ENCODE measurements around the gene JAKMIP1.
A peak's percentile ranks its signal among the peaks of the same experiment; 100 is the strongest.

Gene JAKMIP1

DNA sequence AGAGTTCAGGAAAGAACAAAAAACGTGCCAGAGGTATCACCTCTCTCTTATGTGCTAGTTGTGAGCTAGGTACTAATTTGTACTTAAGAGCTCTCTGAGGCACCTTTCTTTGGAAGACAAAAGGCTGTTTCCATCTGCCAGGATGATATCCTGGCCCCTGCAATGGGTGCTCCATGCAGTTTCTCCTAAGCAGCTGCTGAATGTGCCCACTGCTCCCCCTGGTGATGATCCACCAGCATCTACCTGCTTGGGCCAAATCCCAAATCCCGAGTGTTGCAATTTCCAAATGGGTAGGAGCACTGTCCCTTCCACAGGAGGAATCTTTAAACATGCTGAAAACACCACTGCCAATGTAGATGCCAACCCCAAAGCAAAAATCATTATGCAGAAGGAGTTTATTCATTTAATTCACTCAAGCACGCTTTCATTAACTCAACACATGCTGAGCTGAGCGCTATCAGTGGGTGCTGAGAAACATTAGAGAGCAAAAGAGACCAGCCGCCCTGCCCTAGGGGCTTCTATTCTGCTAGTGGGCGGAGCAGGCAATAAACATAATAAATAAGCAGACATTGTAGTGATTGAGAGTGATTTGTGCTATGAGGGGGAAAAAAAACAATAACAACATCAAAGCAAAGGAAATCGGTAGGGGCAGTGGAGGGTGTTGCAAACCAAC, 112.5 kb downstream of the JAKMIP1 start:
- peak; percentile 74 for DNase-seq (ENCODE audit: low read depth, low spot score)
- Histone ChIP-seq H3K36me3 (ENCODE audit: insufficient read depth, insufficient read length, low read length) (no peaks in the 10 kb centered on the region), H3K9me3 (ENCODE audit: insufficient read depth, low read length) (no peaks in the 10 kb centered on the region), H3K9ac (ENCODE audit: insufficient read length, low read depth) (no peak overlapping the region), H3K4me3 (ENCODE audit: insufficient read length, low read depth) (no peak overlapping the region), H3K27me3 (ENCODE audit: insufficient read depth, insufficient read length) (no peaks in the 10 kb centered on the region), H3K4me1 (ENCODE audit: insufficient read depth, insufficient read length) (no peaks in the 10 kb centered on the region)
- TF ChIP-seq SUZ12 (IDR thresholded peaks at IDR 0.05; ENCODE audit: extremely low read depth, insufficient read depth, insufficient read length) (no peak), ZNF274 (IDR thresholded peaks at IDR 0.05; ENCODE audit: low read depth, low read length) (no peak), YY1 (IDR thresholded peaks at IDR 0.05; ENCODE audit: insufficient read depth, insufficient read length) (no peak)

DNA sequence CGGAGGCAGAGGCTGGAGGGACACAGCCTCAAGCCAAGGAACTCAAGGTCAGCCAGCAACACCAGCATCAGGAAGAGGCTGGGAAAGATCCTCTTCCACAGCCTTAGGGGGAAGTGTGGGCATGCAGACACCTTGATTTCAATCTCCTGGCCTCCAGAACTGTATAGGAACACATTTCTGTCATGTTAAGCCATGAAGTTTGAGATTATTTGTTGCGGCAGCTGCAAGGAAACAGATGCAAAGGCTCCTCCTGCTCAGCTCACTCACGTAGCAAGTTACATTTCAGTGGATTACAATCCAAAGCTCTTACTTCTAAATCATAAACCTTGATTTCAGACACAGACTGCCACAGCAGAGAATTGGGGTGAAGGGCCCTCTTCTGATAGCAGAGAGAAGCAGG, 113.5 kb downstream of the JAKMIP1 start:
- no peak overlapping the region for H3K4me3 ChIP-seq (ENCODE audit: insufficient read length, low read depth)
- no peak overlapping the region for H3K9ac ChIP-seq (ENCODE audit: insufficient read length, low read depth)
- TF ChIP-seq YY1 (IDR thresholded peaks at IDR 0.05; ENCODE audit: insufficient read depth, insufficient read length) (no peak), ZNF274 (IDR thresholded peaks at IDR 0.05; ENCODE audit: low read depth, low read length) (no peak), SUZ12 (IDR thresholded peaks at IDR 0.05; ENCODE audit: extremely low read depth, insufficient read depth, insufficient read length) (no peak)
- H3K36me3 ChIP-seq (ENCODE audit: insufficient read depth, insufficient read length, low read length), result no peaks in the 10 kb centered on the region
- DNase-seq (ENCODE audit: low read depth, low spot score), result no peak
- H3K27me3 ChIP-seq (ENCODE audit: insufficient read depth, insufficient read length), result no peaks in the 10 kb centered on the region
- H3K9me3 ChIP-seq (ENCODE audit: insufficient read depth, low read length), result no peaks in the 10 kb centered on the region
- no peaks in the 10 kb centered on the region for H3K4me1 ChIP-seq (ENCODE audit: insufficient read depth, insufficient read length)

DNA sequence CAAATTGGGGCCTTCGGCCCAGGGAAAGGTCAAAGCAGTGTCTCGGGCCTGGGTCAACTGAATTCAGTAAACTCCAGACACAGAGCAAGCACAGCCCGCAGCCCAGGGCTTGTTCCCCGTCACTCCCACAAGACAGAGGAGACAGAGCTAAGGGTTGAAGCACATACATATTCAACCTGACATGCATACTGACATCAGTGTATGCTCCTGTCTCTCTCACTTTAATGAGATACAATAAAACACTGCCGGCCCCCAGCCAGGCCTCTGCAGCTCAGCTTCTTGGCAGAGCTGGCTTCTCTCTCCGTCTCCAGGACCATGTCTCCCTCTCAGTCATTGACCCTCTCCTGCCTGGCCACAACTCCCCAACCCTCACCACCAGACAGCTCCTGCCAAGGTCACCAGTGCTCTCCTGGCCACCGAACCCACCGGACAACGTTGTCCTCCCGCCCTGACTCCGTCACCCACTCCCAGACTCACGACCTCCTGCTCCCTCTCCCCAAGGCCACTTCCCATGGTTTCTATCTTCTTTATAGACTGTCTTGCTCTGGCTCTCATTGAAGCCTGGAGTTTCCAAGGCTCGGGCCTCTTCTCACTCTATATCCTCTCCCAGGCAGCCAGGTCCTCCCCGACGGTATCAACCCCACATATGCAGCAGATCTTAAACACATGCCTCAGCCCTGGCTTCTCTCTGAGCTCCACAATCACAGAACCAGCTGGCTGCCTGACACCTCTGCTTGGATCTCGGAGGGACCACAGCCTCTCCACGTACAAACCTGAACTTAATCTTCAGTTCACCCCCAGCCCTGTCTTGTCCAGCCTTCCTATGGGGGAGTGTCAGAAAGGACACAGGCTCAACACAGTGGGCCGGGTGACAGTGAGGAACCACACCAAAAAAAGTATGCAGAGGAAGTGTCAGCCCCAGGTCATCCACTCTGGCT, 114.4 kb downstream of the JAKMIP1 start:
- no peaks in the 10 kb centered on the region for H3K4me1 ChIP-seq (ENCODE audit: insufficient read depth, insufficient read length)
- no peak for TF ChIP-seq YY1 (IDR thresholded peaks at IDR 0.05; ENCODE audit: insufficient read depth, insufficient read length)
- no peak for TF ChIP-seq SUZ12 (IDR thresholded peaks at IDR 0.05; ENCODE audit: extremely low read depth, insufficient read depth, insufficient read length)
- no peak for TF ChIP-seq ZNF274 (IDR thresholded peaks at IDR 0.05; ENCODE audit: low read depth, low read length)
- no peaks in the 10 kb centered on the region for H3K27me3 ChIP-seq (ENCODE audit: insufficient read depth, insufficient read length)
- DNase-seq (ENCODE audit: low read depth, low spot score), result no peak
- H3K9me3 ChIP-seq (ENCODE audit: insufficient read depth, low read length), result no peaks in the 10 kb centered on the region
- no peaks in the 10 kb centered on the region for H3K36me3 ChIP-seq (ENCODE audit: insufficient read depth, insufficient read length, low read length)
- H3K4me3 ChIP-seq (ENCODE audit: insufficient read length, low read depth), result no peak overlapping the region
- no peak overlapping the region for H3K9ac ChIP-seq (ENCODE audit: insufficient read length, low read depth)

DNA sequence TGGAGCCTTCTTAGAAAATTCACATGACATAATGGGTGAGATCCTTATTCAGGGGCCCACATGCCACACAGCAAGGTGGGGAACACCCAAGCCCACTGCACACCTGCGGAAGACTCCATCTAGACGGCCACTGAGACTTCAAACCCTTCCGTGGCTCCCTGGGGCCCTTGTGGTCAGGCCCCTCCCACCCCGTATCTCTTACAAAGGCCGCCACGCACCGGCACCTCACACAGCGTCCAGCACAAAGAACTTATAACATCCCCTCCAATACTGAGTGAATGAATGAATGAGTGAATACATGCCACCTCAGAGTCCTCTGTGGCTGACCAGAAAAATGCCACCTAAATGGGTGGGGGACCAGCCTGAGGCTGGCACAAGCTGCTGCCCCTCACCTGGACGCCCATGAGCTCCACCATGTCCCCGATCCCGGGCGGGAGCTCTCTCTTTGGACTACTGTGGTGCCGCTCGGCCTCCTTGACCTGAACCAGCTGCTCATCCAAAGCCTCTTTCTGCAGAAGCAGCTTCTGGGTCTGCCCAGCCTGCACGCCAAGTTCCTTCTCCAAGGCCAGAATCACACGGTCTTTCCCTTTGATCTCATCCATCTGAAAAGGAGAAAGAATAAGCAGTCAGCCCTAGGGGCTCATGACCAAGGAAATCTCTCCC, 115.2 kb downstream of the JAKMIP1 start:
- Histone ChIP-seq H3K4me1 (ENCODE audit: insufficient read depth, insufficient read length) (no peaks in the 10 kb centered on the region), H3K9me3 (ENCODE audit: insufficient read depth, low read length) (no peaks in the 10 kb centered on the region), H3K9ac (ENCODE audit: insufficient read length, low read depth) (no peak overlapping the region), H3K36me3 (ENCODE audit: insufficient read depth, insufficient read length, low read length) (no peaks in the 10 kb centered on the region), H3K4me3 (ENCODE audit: insufficient read length, low read depth) (no peak overlapping the region), H3K27me3 (ENCODE audit: insufficient read depth, insufficient read length) (no peaks in the 10 kb centered on the region)
- DNase-seq (ENCODE audit: low read depth, low spot score), result no peak
- no peak for TF ChIP-seq SUZ12 (IDR thresholded peaks at IDR 0.05; ENCODE audit: extremely low read depth, insufficient read depth, insufficient read length)
- no peak for TF ChIP-seq YY1 (IDR thresholded peaks at IDR 0.05; ENCODE audit: insufficient read depth, insufficient read length)
- no peak for TF ChIP-seq ZNF274 (IDR thresholded peaks at IDR 0.05; ENCODE audit: low read depth, low read length)

DNA sequence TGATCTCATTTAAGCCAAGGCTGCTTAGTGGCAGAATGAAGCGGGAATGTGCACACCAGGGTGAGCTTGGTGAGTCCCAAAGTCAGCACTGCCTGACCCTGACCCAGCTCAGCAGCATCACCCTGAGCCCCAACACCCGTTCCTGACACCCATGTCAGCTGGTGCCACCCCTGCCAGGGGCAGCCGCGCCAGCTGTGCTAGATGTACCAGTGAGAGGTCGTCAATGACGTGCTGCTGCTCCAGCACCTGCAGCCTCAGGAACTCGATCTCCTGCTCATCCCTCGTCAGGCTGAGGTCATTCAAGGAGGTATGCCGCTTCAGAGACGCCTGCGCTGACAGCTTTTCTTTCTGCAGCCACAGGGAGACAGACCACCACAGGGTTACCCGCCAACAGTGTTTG, 120.4 kb downstream of the JAKMIP1 start:
- TF ChIP-seq YY1 (IDR thresholded peaks at IDR 0.05; ENCODE audit: insufficient read depth, insufficient read length) (no peak), ZNF274 (IDR thresholded peaks at IDR 0.05; ENCODE audit: low read depth, low read length) (no peak), SUZ12 (IDR thresholded peaks at IDR 0.05; ENCODE audit: extremely low read depth, insufficient read depth, insufficient read length) (no peak)
- no peaks in the 10 kb centered on the region for H3K27me3 ChIP-seq (ENCODE audit: insufficient read depth, insufficient read length)
- no peak overlapping the region for H3K9ac ChIP-seq (ENCODE audit: insufficient read length, low read depth)
- H3K4me3 ChIP-seq (ENCODE audit: insufficient read length, low read depth), result no peak overlapping the region
- no peaks in the 10 kb centered on the region for H3K36me3 ChIP-seq (ENCODE audit: insufficient read depth, insufficient read length, low read length)
- H3K9me3 ChIP-seq (ENCODE audit: insufficient read depth, low read length), result no peaks in the 10 kb centered on the region
- no peak for DNase-seq (ENCODE audit: low read depth, low spot score)
- no peaks in the 10 kb centered on the region for H3K4me1 ChIP-seq (ENCODE audit: insufficient read depth, insufficient read length)

DNA sequence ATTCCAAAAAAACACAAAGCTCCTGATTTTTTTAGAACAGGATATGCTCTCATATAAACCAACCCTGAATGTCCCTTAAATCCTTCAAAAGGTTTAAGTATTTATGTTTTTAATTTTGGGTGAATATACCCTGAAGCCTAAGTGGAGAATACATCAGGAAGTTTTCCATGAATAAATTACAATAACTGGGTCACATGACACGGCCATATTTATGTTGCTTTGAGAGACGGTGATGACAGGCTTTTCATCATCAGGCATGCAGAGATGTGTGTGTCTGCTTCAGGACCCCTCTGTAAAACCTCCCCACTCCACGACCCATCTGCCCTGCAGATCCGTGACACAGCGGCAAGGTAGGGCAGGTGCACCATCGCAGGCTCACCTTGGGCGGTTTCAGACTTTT, 121.8 kb downstream of the JAKMIP1 start:
- no peaks in the 10 kb centered on the region for H3K27me3 ChIP-seq (ENCODE audit: insufficient read depth, insufficient read length)

More for the DNA sequence above, 121.8 kb downstream of the JAKMIP1 start:
- H3K4me3 ChIP-seq (ENCODE audit: insufficient read length, low read depth), result no peak overlapping the region
- no peaks in the 10 kb centered on the region for H3K9me3 ChIP-seq (ENCODE audit: insufficient read depth, low read length)
- H3K4me1 ChIP-seq (ENCODE audit: insufficient read depth, insufficient read length), result no peaks in the 10 kb centered on the region
- no peak for DNase-seq (ENCODE audit: low read depth, low spot score)
- H3K36me3 ChIP-seq (ENCODE audit: insufficient read depth, insufficient read length, low read length), result no peaks in the 10 kb centered on the region
- TF ChIP-seq ZNF274 (IDR thresholded peaks at IDR 0.05; ENCODE audit: low read depth, low read length), result no peak
- no peak for TF ChIP-seq SUZ12 (IDR thresholded peaks at IDR 0.05; ENCODE audit: extremely low read depth, insufficient read depth, insufficient read length)
- no peak for TF ChIP-seq YY1 (IDR thresholded peaks at IDR 0.05; ENCODE audit: insufficient read depth, insufficient read length)
- no peak overlapping the region for H3K9ac ChIP-seq (ENCODE audit: insufficient read length, low read depth)

All from NT2/D1 (cell line).